GDM1 (cell line): ENCODE measurements around the gene PRIMA1.

Source experiments
- DNase-seq: peaks from one replicate; lab custom pipeline; 2025; lab: John Stamatoyannopoulos, UW

PRIMA1 gene

GRCh38 chr14:93731753-93732152 is 56.5 kb downstream of the PRIMA1 start:
- no peak for DNase-seq

GRCh38 chr14:93729993-93730392 is 58.3 kb downstream of the PRIMA1 start:
- no peak for DNase-seq

- no peak for DNase-seq
Measured at GRCh38 chr14:93728651-93729016, 59.7 kb downstream of the PRIMA1 start.

- no peak for DNase-seq
Measured at GRCh38 chr14:93727917-93728650, 60.2 kb downstream of the PRIMA1 start.

GRCh38 chr14:93727039-93727740 is 61.1 kb downstream of the PRIMA1 start:
- DNase-seq, result no peak

GRCh38 chr14:93725993-93726392 is 62.3 kb downstream of the PRIMA1 start:
- no peak for DNase-seq

- DNase-seq, result no peak
Measured at GRCh38 chr14:93725002-93725582, 63.2 kb downstream of the PRIMA1 start.

- no peak for DNase-seq
Measured at GRCh38 chr14:93723001-93723400, 65.3 kb downstream of the PRIMA1 start.

- DNase-seq, result no peak
Measured at GRCh38 chr14:93720981-93721483, 67.3 kb downstream of the PRIMA1 start.

GRCh38 chr14:93720076-93720815 is 68.0 kb downstream of the PRIMA1 start:
- DNase-seq, result no peak

- DNase-seq, result no peak
Measured at GRCh38 chr14:93719256-93719655, 69.0 kb downstream of the PRIMA1 start.

- DNase-seq, result no peak
Measured at GRCh38 chr14:93717668-93718320, 70.5 kb downstream of the PRIMA1 start.

- no peak for DNase-seq
Measured at GRCh38 chr14:93716746-93717667, 71.3 kb downstream of the PRIMA1 start.

GRCh38 chr14:93716002-93716745 is 72.1 kb downstream of the PRIMA1 start:
- DNase-seq, result no peak

GRCh38 chr14:93715279-93715927 is 72.9 kb downstream of the PRIMA1 start:
- DNase-seq, result no peak

GRCh38 chr14:93714605-93715004 is 73.7 kb downstream of the PRIMA1 start:
- DNase-seq, result no peak

GRCh38 chr14:93713726-93714405 is 74.4 kb downstream of the PRIMA1 start:
- no peak for DNase-seq

- no peak for DNase-seq
Measured at GRCh38 chr14:93712838-93713724, 75.2 kb downstream of the PRIMA1 start.
